K562 (cell line): ENCODE measurements around the gene ATXN1L. TPM values are rescaled to one million over a fixed set of nuclear protein-coding genes. Genes with fewer than 3 reads are reported as not detected.

Experiments used
- CHAMP1 ChIP-seq: fragments of 450-650 bp; IDR thresholded peaks from 2 replicates; pipeline ENCODE4 v1.6.1; 2016; ENCODE audit warnings: mild to moderate bottlenecking
- COPS2 ChIP-seq: fragments of 450-650 bp; conservative IDR thresholded peaks from 2 replicates; pipeline ENCODE4 v1.6.1; 2016; ENCODE audit warnings: mild to moderate bottlenecking, moderate library complexity
- HEY1 ChIP-seq: fragments of 250-450 bp; sonication (Bioruptor Pico); IDR thresholded peaks from 2 replicates; pipeline ENCODE4 v1.5.0; 2020; ENCODE audit warnings: mild to moderate bottlenecking, moderate library complexity, borderline replicate concordance
- MCM2 ChIP-seq: fragments of 450-650 bp; IDR thresholded peaks from 2 replicates; pipeline ENCODE4 v1.6.1; 2017; ENCODE audit warnings: low read depth, mild to moderate bottlenecking
- MNT ChIP-seq, 2 experiments: fragments of 450-650 bp; conservative IDR thresholded peaks; 2 replicates each; pipeline ENCODE4 v1.6.1; 2017; ENCODE audit warnings: mild to moderate bottlenecking in 2 of 2, moderate library complexity in 2 of 2
- RAD21 ChIP-seq, 2 experiments: fragments of 250-450 bp in 1 of 2; fragments of 450-650 bp in 1 of 2; sonication (Bioruptor Pico) in 1 of 2; formaldehyde crosslinking in 1 of 2; IDR thresholded peaks in 1 of 2; conservative IDR thresholded peaks in 1 of 2; 2 replicates each; pipeline versions ENCODE4 v1.4.0 to v1.8.0; 2020 to 2022; ENCODE audit warnings: mild to moderate bottlenecking in 2 of 2, moderate library complexity in 1 of 2
- RUNX1 ChIP-seq: sonication (generic); IDR thresholded peaks from 2 replicates; pipeline ENCODE4 v1.6.1; 2016; ENCODE audit warnings: antibody characterized with exemption, low read depth
- TAF15 ChIP-seq: fragments of 200-400 bp; formaldehyde crosslinking; IDR thresholded peaks from 2 replicates; pipeline ENCODE4 v1.6.1; 2017; ENCODE audit warnings: mild to moderate bottlenecking, low read depth, low read length, moderate library complexity
- YY1 ChIP-seq, 3 experiments: IDR thresholded peaks; 2 replicates each; pipeline ENCODE4 v1.6.1; 2011; ENCODE audit warnings: low read length in 2 of 3, mild to moderate bottlenecking in 2 of 3, moderate library complexity in 2 of 3, borderline replicate concordance in 1 of 3, control low read depth in 1 of 3, low read depth in 1 of 3; ENCODE audit not compliant: insufficient read depth in 3 of 3, insufficient replicate concordance in 2 of 3, control insufficient read depth in 1 of 3, insufficient read length in 1 of 3; ENCODE audit errors: extremely low read depth in 1 of 3
- ZNF277 ChIP-seq: fragments of 250-450 bp; sonication (Bioruptor Pico); IDR thresholded peaks from 2 replicates; pipeline ENCODE4 v1.8.0; 2022; ENCODE audit warnings: inconsistent platforms, mild to moderate bottlenecking, moderate library complexity, borderline replicate concordance
- polyA plus RNA-seq, 8 experiments: library from polyadenylated mRNA; depleted of rRNA in 4 of 8; stranded (reverse) in 5 of 8; unstranded in 3 of 8; fragments of >200 nt; fragmentation: Nextera tagmentation in 2 of 8; fragmentation: Illumina TruSeq in 1 of 8; extraction: Ambion mirVana in 2 of 8; extraction: Trizol in 1 of 8; gene quantifications; 2 replicates each; pipeline versions ENCODE4 v1.2.1 to v1.2.3, GENCODE V29; 2011 to 2014; ENCODE audit warnings: inconsistent platforms in 1 of 8, missing spikeins in 1 of 8
- total RNA-seq, 7 experiments: library from RNA; depleted of rRNA in 6 of 7; stranded (reverse); fragments of >200 nt in 6 of 7; fragmentation: Illumina TruSeq in 2 of 7; extraction: Trizol in 2 of 7; gene quantifications; 2 replicates each; pipeline versions ENCODE4 v1.2.1 to v1.2.3, GENCODE V29; 2011 to 2021; ENCODE audit warnings: low replicate concordance in 1 of 7
- TF ChIP-seq, protein P1 (sequence below): fragments of 450-650 bp; IDR thresholded peaks from 2 replicates; pipeline ENCODE4 v1.6.1; 2016; ENCODE audit warnings: low read depth

The ATXN1L gene
- total and polyA plus RNA-seq, 9 of the 15 experiments (the other 6 are each of a cell fraction or from before 2014, with no cell fraction given) = 1.4 to 11.3 (median 9.3) TPM

DNA sequence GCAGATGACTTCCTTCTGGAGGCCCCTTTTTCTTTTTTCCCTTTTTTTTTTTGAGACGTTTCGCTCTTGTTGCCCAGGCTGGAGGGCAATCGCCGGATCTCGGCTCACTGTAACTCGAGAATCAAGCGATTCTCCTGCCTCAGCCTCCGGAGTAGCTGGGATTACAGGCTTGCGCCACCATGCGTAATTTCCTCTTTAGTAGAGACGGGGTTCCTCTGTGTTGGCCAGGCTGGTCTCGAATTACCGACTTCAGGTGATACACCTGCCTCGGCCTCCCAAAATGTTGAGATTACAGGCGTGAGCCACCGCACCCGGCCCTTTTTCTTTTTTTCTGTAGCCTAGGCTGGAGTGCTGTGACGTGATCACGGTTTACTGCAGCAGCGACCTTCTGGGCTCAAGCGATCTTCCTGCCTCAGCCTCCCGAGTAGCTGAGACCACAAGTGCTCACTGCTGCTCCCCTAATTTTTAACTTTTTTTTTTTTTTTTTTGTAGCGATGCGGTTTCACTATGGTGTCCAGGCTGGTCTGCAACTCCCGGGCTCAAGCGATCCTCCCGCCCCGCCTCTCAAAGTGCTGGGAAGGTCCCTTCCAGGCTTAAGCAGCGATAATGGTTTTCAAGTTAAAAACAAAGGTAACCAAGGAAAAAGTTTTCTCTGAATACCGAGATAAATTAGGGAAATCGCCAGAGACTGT, 48.6 kb downstream of the ATXN1L start (continued):
- TF ChIP-seq YY1 (IDR thresholded peaks at IDR 0.05; ENCODE audit: borderline replicate concordance in 1 of 3, control insufficient read depth in 1 of 3, extremely low read depth in 1 of 3, insufficient read depth in 3 of 3, insufficient read length in 1 of 3, insufficient replicate concordance in 2 of 3, low read depth in 1 of 3, low read length in 2 of 3) (peak in 1 of 3 experiments; percentile 9), MNT (conservative IDR thresholded peaks at IDR 0.05) (no peak), ZNF277 (CRISPR knock-in tag) (0 out of 2 replicates have a peak, but pooled peaks have one; percentile 31), CHAMP1 (no peak), RUNX1 (no peak), MCM2 (no peak), COPS2 (no peak), HEY1 (CRISPR knock-in tag) (no peak), TAF15 (no peak), RAD21 (CRISPR knock-in tag; conservative IDR thresholded peaks at IDR 0.05 in 1 of 2, IDR thresholded peaks at IDR 0.05 in 1 of 2) (peak in 1 of 2 experiments; percentile 42; a peak in 2 of 4 replicates)
- TF ChIP-seq, protein P1, sequence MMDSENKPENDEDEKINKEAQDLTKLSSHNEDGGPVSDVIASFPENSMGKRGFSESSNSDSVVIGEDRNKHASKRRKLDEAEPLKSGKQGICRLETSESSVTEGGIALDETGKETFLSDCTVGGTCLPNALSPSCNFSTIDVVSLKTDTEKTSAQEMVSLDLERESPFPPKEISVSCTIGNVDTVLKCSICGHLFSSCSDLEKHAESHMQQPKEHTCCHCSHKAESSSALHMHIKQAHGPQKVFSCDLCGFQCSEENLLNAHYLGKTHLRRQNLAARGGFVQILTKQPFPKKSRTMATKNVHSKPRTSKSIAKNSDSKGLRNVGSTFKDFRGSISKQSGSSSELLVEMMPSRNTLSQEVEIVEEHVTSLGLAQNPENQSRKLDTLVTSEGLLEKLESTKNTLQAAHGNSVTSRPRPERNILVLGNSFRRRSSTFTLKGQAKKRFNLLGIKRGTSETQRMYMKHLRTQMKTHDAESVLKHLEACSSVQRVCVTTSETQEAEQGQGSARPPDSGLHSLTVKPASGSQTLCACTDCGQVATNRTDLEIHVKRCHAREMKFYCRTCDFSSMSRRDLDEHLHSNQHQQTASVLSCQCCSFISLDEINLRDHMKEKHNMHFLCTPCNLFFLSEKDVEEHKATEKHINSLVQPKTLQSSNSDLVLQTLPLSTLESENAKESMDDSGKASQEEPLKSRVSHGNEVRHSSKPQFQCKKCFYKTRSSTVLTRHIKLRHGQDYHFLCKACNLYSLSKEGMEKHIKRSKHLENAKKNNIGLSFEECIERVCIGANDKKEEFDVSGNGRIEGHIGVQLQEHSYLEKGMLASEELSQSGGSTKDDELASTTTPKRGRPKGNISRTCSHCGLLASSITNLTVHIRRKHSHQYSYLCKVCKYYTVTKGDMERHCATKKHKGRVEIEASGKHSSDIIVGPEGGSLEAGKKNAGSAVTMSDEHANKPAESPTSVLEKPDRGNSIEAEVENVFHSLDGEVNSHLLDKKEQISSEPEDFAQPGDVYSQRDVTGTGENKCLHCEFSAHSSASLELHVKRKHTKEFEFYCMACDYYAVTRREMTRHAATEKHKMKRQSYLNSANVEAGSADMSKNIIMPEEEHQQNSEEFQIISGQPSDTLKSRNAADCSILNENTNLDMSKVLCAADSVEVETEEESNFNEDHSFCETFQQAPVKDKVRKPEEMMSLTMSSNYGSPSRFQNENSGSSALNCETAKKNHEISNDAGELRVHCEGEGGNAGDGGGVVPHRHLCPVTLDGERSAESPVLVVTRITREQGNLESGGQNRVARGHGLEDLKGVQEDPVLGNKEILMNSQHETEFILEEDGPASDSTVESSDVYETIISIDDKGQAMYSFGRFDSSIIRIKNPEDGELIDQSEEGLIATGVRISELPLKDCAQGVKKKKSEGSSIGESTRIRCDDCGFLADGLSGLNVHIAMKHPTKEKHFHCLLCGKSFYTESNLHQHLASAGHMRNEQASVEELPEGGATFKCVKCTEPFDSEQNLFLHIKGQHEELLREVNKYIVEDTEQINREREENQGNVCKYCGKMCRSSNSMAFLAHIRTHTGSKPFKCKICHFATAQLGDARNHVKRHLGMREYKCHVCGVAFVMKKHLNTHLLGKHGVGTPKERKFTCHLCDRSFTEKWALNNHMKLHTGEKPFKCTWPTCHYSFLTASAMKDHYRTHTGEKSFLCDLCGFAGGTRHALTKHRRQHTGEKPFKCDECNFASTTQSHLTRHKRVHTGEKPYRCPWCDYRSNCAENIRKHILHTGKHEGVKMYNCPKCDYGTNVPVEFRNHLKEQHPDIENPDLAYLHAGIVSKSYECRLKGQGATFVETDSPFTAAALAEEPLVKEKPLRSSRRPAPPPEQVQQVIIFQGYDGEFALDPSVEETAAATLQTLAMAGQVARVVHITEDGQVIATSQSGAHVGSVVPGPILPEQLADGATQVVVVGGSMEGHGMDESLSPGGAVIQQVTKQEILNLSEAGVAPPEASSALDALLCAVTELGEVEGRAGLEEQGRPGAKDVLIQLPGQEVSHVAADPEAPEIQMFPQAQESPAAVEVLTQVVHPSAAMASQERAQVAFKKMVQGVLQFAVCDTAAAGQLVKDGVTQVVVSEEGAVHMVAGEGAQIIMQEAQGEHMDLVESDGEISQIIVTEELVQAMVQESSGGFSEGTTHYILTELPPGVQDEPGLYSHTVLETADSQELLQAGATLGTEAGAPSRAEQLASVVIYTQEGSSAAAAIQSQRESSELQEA = 0 out of 2 replicates have a peak, but pooled peaks have one; percentile 27
